ENCODE results near the gene SERPINH1.

Gene SERPINH1

GRCh38 chr11:75562048-75562835 lies at the start of gene SERPINH1:
SERPINH1 (plus strand) TSS chr11:75562253; CDS start chr11:75566350, 4,097 bp downstream.
- DNase-seq = peak; percentile 81

GRCh38 chr11:75513250-75513649 lies 48.8 kb upstream of the SERPINH1 start:
- no peak for DNase-seq

GRCh38 chr11:75514596-75514995 lies 47.5 kb upstream of the SERPINH1 start:
- no peak for DNase-seq

- DNase-seq = no peak
Observed at GRCh38 chr11:75516140-75516539, 45.9 kb upstream of the SERPINH1 start.

- DNase-seq = no peak
Observed at GRCh38 chr11:75516886-75517285, 45.2 kb upstream of the SERPINH1 start.

GRCh38 chr11:75518204-75518549 lies 43.9 kb upstream of the SERPINH1 start:
- DNase-seq = no peak

GRCh38 chr11:75518771-75519653 lies 43.0 kb upstream of the SERPINH1 start:
- no peak for DNase-seq

GRCh38 chr11:75520688-75521087 lies 41.4 kb upstream of the SERPINH1 start:
- DNase-seq = no peak

GRCh38 chr11:75522286-75523044 lies 39.6 kb upstream of the SERPINH1 start:
- DNase-seq = no peak

- no peak for DNase-seq
Observed at GRCh38 chr11:75523189-75523588, 38.9 kb upstream of the SERPINH1 start.

- DNase-seq = no peak
Observed at GRCh38 chr11:75523811-75524664, 38.0 kb upstream of the SERPINH1 start.

GRCh38 chr11:75524665-75525432 lies 37.2 kb upstream of the SERPINH1 start:
- DNase-seq = no peak

GRCh38 chr11:75525433-75526191 lies 36.4 kb upstream of the SERPINH1 start, which contains the start of gene GDPD5:
GDPD5 (minus strand) TSS chr11:75525941; CDS start chr11:75477735, 48,206 bp downstream.
- DNase-seq = peak; percentile 78

- DNase-seq = no peak
Observed at GRCh38 chr11:75526192-75526541, 35.9 kb upstream of the SERPINH1 start.

GRCh38 chr11:75527130-75527529 lies 34.9 kb upstream of the SERPINH1 start:
- DNase-seq = no peak

GRCh38 chr11:75527938-75528735 lies 33.9 kb upstream of the SERPINH1 start:
- no peak for DNase-seq

- DNase-seq = no peak
Observed at GRCh38 chr11:75530577-75530976, 31.5 kb upstream of the SERPINH1 start.

- DNase-seq = no peak
Observed at GRCh38 chr11:75531325-75531724, 30.7 kb upstream of the SERPINH1 start.

GRCh38 chr11:75532200-75533048 lies 29.6 kb upstream of the SERPINH1 start:
- DNase-seq = peak; percentile 68
